Stimulated activated CD8-positive, alpha-beta memory T cell treated with anti-CD3 and anti-CD28 coated beads, Interleukin-15, amount 100 ng/mL, for 1 hour (primary cell): ENCODE measurements around the gene IRF7.

Experiments used
- DNase-seq: peaks from one replicate; pipeline ENCODE4 v3.0.0-alpha.2; 2020; ENCODE audit warnings: low read depth

The IRF7 gene

DNA sequence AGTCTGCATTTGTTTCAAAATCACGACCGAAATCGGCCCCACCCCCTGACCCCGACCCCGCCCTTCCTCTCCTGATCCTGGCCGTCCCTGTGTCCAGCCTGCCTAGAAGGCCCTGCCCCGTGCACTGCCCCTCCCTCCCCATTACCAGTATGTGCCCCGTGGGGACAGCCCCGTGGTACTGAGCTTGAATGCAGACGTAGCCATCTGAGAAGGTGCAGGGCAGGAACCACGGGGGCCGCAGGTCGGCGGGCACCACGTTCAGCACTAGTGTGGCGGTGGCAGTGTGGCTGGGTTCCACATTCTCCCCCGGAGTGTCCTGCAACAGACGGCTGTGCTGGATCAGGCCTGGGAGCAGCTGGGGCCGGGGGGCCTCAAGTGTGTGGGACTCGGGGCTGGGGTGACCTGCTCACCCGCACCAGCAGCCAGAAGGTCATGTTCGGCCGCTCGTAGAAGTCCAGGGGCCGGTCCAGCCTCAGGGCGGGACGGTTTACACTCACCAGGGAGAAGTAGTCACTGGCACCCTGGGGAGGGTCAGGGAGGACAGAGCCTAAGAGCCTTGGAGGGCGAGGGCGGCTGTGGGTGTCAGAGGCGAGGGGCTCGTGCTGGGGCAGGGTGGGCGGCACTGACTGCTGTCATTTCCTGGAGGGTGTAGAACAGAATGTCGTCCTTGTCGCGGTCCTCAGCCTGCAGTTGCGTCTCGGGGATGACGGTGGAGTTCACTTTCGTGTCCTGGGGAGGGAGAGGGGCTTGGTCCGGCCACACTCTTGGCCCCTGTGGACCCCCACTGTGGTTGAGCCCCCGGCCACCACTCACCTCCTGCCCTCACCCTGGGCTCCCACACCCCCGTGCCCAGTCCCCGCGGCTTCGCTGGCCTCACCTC is 5.4 kb upstream of the IRF7 start:
- no peak for DNase-seq

DNA sequence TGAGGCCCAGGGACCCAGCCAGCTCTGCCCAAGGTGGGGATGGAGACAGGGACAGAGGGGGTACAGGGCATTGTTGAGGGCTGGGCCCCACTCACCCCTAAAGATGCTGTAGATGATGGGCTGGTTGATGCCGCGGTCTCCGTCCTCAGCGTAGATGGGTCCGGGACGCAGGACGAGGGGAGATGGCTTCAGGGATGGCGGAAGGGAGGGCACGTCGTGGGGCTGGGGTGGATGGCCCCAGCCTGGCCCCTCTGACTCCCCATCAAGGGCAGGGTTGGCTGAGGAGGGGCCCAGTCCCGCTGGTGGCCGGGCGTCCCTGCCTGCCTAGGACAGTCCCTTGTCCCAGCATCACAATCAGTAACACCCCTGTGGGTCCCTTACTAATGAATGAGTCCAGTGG is 4.5 kb upstream of the IRF7 start:
- DNase-seq, result no peak

- DNase-seq, result no peak
Observed at GRCh38 chr11:619628-620050, 3.9 kb upstream of the IRF7 start.

DNA sequence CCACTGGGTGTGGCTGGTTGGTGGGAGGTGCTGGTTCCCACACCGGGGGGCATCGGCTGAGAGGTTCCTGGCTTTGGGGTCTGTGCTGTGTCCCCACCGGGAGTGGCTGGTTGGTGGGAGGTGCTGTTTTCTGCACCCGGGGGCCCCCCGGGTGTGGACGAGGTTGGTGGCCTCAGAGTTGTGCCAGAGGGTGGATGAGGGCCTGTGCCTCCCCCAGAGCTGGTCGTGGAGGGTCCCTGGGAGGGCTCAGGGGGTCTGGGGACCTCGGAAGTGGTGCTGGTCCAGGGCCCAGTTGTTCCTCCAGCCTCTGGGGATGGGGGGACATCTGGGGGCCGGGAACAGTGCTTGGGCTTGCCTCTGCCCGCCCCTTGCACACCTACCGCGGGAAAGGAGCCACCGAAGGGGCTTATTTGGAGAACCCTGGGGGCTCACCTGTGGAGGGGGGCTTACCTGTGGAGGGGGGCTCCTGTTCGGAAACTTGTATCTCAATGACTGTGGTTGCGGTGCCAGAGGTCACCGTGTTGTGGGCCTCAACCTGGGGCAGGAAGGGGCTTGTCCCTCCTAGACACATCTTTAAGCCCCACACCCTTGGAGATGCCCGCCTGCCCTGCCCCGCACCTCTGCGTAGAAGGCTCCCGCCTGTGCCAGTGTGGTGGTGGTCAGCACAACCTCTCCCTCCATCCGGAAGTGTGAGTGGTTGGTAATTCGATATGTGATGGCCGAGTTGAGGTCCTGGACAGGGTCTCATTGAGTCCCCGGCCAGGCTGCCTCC is 3.3 kb upstream of the IRF7 start:
- DNase-seq, result no peak

DNA sequence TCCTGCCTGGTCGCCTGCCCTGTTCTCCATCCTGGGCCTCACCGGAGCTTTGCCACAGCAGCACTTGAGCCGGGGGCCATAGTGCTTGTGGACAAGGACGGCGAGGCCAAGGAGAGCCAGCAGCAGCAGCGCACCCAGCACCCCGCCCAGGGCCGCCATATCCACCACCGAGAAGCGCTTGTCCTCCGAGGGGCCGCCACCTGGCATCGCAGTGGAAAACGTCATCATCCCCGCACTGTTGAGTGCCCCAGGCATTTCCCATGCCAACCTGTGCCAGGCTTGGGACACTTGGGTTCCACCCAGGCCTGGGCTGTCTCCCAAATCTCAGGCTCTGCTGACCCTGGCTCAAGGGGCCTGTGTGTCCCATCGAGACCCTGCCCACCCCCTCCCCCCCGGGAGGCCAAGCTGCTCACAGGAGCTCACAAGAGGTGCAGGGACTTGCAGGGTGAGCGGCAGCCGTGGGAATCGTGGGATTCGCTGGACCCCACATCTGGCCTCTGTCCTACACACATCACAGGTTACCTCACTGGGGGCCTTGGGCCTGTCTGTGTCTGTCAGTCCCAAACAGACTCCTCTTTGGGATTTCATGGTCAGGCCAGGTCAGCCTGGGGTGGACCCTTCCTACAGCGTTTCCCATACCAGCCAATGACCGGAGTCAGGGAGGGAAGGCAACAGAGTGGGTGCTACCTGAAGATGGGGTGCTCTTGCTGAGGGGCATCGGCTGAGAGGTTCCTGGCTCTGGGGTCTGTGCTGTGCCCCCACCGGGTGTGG is 2.3 kb upstream of the IRF7 start:
- no peak for DNase-seq

- no peak for DNase-seq
Observed at GRCh38 chr11:617199-617911, 1.6 kb upstream of the IRF7 start.

GRCh38 chr11:616320-617198 is 809 bp upstream of the IRF7 start:
- no peak for DNase-seq

- DNase-seq, result no peak
Observed at GRCh38 chr11:614623-615503, 887 bp downstream of the IRF7 start.

- DNase-seq, result no peak
Observed at GRCh38 chr11:614021-614622, 1.6 kb downstream of the IRF7 start.

DNA sequence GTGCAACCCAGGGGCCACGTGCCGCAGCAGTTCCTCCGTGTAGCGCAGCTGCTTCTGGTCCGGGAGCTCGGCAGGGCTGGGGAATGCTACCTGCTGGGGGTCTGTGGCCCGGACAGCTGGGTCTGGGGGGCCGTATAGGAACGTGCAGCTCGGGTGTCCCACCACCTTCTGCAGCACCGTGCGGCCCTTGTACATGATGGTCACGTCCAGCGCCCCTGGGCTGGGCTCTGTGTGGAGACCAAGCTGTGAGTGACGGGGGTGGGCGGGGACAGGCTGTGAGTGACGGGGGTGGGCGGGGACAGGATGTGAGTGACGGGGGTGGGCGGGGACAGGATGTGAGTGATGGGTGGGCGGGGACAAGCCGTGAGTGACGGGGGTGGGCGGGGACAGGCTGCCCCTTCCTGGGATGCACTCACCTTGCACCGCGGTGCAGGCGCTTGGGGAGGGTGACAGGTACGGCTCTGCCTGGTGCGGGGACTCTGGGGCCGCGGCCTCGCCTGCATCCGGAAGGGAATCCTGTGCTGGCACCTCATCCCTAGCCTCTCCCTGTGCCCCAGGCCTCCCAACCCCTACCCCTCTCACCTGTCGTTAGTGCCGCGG is 2.3 kb downstream of the IRF7 start:
- peak; percentile 62 for DNase-seq

GRCh38 chr11:612961-613300 is 2.8 kb downstream of the IRF7 start:
- DNase-seq, result no peak

- no peak for DNase-seq
Observed at GRCh38 chr11:612201-612960, 3.4 kb downstream of the IRF7 start.

DNA sequence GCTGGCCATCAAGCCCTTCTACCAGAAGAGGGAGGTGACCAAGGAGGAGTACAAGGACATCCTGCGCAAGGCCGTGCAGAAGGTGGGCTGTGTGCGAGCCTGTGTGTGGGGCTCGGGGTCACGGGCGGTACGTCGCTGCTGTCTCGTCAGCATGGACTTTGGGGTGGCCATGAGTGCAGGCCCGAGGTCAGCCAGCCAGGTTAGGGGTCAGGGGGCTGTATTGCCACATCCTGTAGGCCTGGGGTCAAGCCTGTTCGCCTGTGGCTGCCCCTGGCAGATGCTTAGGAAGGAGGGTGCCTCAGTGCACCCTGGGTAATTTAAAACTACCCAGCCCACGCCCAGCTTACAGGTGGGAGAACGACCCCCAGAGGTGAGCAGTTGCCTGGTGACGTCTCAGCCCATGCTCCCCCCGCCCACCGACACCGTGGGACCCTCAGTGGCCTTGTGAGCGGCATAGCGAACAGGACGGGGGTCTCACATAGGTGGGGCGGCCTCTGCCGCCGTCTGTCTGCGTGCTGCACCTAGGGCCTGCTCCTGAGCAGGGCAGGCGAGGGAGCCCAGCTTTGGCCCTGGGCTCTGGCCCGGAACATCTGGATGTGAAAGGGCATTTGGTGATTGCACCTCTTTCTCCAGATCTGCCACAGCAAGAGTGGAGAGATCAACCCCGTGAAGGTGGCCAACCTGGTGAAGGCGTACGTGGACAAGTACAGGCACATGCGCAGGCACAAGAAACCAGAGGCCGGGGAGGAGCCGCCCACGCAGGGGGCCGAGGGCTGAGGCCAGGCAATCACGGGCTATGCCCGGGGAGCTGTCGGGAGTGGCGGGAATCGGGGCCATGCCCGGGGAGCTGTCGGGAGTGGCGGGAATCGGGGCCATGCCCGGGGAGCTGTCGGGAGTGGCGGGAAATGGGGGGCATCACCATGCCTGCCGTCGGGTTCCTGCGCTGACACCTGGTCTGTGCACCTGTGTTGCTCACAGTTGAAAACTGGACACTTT is 4.5 kb downstream of the IRF7 start:
- no peak for DNase-seq

GRCh38 chr11:610146-610801 is 5.5 kb downstream of the IRF7 start:
- no peak for DNase-seq

DNA sequence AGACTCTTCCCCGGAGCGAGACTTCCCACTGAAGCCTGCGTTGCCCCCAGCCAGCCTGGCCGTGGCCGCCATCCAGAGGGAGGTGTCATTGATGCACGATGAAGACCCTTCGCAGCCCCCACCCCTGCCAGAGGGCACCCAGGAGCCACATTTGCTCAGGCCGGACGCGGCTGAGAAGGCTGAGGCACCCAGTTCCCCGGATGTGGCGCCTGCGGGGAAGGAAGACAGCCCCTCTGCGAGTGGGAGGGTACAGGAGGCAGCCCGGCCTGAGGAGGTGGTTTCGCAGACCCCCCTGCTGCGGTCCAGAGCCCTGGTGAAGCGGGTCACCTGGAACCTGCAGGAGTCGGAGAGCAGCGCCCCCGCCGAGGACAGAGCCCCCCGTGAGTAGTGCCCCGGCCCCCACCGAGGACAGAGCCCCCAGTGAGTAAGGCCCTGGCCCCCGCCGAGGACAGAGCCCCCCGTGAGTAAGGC is 6.4 kb downstream of the IRF7 start:
- no peak for DNase-seq

DNA sequence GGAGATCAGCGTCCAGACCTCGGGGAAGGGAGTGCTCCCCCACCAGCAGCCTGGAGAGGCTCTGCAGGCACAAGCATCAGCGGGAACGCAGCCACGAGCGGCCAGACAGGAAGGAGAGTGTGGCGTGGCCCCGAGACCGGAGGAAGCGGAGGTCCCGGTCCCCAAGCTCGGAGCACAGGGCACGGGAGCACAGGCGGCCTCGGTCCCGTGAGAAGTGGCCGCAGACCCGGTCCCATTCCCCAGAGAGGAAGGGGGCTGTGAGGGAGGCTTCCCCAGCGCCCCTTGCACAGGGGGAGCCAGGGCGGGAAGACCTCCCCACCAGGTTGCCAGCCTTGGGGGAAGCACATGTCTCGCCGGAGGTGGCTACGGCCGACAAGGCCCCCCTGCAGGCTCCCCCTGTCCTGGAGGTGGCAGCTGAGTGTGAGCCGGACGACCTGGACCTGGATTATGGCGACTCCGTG is 6.9 kb downstream of the IRF7 start:
- no peak for DNase-seq
